ENCODE results near the gene KCTD1.

Gene KCTD1

DNA sequence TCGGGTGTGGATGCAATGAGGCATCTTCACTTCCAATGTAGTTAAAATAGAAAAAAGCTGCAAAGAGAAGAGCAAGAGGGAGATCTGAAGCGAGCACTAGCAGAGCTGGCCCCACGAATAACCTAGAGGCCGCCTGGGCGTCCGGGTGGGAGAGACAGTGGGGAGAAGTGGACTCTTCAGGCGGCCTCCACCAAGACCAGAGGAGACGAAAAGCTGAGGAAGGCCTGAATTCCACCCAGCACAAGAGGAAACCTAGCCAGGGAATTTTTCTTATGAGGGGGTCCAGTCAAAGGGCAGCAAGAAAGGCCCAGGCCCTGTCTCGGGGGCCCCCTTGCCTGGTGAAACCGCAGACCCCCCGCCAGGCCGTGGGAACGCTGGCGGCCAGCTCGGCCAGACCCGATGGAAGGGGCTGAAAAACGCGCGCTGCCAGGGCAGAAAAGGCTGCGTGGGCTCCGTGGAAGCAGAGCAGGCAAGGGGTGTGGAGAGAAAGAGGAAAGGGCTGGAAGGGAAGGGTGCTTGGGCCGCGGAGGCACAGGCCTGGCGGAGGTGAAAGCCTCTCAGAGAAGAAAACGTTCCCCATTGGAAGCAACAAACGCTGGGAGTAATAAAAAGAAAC is 69.2 kb downstream of the KCTD1 start:
- no peak for FAIRE-seq

DNA sequence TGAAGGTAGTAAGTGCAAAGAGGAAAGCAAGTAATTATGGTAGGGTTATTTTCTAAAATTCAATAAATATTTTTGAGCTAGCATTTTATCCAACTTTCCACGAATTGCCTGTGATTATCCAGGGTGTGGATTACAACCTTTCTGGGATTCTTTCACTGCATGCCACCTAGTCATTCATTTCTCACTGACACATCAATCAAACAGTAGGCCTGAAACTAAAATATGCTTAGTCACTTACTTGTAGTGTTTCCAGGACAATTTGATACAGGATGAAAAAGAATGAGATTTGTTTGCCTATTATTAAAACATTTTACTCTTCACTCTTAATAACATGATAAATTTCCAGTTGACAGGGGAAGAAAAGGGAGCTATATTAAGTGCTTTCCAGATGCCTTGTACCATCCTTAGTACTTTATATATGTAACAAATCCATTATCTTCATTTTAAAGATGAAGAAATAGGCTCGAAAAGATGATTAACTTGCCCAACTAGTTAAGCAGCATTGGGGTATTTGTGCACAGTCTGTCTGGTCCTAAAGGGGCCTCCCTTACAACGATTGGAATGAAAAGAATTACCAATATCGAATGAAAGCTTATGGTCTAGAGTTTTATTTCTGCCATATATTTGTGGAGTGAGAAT is 70.4 kb downstream of the KCTD1 start:
- FAIRE-seq = no peak

DNA sequence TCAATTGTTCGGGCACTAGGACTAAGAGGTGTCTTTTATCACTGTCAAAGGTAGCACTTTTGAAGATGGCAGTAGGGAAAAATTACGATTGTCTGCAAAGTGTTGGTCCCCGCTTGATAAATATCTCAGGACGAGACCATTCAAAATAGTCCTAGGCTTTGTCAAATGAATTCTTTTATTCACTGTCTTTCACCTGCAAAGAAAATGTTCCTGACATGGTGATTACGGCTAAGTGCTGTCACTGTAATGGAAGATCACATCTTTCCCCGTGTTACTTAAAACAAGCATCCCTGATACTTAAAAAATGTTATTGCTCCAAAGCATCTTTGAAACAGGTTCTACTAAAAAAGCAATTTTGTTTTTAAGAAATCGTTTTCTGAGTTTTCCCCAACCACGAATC is 71.7 kb downstream of the KCTD1 start:
- FAIRE-seq = no peak

DNA sequence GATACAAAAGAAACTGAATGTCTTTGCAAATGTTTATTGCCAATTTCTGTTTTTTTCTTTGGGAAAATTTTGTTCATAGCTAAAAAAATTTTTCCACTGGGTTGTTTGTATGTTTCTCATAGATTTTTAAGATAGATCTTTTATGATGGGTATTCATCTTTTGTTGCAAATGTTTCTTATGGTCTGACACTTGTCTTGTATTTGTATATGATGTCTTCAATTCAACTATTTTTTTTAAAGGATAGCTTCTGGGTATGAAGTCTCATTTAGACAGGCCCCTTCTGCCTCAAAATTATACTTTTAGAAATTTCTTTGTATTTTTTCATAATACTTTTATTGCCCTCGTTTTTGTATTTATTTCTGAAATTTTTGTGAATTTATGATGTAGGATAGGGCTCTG is 73.8 kb downstream of the KCTD1 start:
- FAIRE-seq = no peak

DNA sequence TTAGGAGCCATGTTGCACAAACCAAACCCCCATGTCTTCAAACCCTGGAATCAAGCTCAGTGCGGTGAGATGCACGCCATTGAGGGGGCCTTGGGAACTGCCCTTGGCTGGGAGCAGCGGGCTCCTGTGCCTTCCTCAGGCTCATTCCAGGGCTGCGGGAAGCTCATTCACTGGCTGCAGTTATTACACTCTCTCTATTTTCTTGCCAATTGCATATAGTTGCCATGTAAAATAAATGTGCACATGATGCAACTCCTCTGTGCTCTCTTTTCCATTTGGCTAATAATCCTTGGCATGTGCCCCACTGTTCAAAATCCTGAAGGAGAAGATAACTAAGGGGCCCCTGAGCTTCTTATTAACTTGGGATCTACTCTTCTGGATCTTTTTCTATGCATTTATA is 74.7 kb downstream of the KCTD1 start:
- no peak for FAIRE-seq

DNA sequence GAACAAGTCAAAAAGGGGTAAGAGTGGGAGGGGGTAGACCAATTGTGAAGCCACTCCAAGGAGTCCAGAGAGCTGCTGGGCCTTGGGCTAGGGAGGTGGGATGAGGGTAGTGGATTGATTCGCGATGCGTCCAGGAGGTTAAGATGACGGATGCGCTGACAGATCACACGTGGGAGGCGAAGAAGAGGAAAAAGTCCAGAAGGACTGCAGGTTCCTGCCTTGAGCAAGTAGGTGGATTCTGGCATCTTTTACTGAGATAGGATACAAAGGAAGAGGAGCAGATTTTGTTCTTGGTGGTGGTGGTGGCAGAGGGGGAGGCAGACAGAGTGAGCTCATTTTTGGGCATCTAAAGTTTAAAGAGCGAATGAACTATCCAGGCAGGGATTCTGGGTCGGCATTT is 76.5 kb downstream of the KCTD1 start:
- FAIRE-seq = no peak

DNA sequence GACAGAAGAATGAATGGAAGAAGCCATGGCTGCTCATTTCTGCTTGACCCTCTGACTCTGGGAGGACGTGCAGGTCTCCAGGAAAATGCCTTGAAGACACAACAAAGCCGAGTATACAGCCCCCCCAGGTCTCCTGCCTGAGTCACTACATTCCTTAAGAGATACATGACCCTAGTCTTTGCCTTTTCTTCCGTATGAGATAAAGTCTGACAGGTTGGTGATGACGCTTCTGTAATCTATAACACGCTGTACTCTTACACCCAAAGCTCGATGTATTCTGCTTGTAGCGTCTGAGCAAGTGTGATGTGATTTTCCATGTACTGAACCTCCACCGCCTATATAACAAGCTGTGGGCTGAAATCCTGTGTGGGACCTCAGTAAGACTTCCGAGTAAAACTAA is 77.3 kb downstream of the KCTD1 start:
- no peak for FAIRE-seq

DNA sequence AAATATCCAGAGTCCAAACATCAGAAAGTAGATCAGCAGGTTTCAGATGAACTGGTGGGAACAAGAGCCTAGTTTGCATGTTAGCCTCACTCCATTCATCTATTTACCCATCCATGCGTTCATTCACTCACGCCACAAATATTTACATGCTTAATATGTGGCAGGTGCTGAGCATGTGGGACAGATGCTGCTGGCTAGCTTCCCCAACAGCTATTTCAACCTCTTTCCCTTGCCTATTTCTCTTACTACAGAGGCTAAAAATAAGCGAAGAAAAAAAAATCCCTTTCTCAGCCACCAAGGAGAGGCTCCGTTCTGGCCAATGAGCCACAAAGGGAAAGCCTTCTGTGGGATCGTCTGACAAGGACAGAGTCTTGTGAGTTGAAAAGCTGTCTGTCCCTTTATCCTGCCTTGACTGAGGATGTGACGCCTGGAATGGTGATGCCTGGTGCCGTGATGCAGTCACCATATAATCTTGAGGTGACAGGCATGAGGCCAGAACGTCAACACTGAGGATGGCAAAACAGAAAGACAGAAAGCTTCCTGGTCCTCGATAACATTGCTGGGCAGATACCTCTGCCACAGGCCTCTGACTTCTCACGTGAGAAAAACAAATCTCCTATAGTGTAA is 78.2 kb downstream of the KCTD1 start:
- FAIRE-seq = no peak

DNA sequence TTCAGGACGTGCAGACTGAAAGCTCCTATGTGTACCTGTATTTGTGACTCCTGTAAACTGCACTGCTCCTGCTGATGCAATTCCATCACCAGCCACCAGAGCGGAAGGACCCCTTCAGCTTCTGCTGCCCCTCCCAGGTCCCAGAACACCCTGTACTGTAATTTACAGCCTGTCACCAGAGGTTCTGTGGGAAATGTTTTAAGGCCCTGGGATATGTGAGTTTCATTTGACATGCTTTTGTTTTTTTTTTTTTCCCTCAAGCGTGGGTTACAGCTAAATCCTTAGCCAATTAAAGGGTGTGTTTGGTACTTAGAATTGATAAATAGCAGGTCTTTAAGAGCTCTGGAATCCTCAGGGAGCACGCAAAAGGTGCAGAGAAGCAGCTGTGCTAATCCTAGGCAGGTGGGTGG is 79.4 kb downstream of the KCTD1 start:
- no peak for FAIRE-seq

DNA sequence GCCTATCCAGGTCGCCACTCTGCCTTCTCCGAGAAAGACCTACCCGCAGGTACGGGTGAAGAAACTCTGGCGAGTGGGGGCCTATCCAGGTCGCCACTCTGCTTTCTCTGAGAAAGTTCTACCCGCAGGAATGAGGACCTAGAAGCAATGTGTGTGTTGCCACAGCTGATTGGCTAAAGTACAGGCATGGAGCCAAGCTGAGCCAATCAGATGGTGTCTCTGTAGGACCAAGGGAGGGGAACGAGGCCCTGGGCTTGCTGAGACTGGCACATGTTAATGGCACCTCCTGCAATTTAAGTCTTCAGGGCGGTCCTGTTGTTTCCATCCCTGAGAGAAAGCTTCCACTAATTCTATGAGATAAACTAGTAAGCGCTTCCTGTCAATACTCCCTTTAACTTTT is 82.3 kb downstream of the KCTD1 start:
- no peak for FAIRE-seq

DNA sequence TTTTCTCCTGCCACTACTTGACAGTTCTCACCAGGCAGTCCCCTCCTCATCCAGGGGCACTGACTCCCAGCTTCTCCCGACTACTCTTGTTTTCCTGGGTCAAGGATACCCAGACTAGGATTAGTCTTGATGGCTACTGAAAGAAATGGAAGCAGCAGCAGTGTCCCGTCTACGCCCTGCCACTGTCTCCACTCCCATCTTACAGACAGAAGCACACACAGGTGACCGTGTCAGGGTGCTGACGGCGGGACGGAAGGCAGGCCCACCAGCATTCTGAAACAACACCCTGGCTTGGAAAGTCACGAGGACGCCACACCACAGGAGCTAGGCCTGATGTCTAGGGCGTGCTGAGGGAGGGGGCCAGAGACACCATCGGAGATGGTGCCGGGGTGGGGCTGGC is 82.9 kb downstream of the KCTD1 start:
- FAIRE-seq = no peak

DNA sequence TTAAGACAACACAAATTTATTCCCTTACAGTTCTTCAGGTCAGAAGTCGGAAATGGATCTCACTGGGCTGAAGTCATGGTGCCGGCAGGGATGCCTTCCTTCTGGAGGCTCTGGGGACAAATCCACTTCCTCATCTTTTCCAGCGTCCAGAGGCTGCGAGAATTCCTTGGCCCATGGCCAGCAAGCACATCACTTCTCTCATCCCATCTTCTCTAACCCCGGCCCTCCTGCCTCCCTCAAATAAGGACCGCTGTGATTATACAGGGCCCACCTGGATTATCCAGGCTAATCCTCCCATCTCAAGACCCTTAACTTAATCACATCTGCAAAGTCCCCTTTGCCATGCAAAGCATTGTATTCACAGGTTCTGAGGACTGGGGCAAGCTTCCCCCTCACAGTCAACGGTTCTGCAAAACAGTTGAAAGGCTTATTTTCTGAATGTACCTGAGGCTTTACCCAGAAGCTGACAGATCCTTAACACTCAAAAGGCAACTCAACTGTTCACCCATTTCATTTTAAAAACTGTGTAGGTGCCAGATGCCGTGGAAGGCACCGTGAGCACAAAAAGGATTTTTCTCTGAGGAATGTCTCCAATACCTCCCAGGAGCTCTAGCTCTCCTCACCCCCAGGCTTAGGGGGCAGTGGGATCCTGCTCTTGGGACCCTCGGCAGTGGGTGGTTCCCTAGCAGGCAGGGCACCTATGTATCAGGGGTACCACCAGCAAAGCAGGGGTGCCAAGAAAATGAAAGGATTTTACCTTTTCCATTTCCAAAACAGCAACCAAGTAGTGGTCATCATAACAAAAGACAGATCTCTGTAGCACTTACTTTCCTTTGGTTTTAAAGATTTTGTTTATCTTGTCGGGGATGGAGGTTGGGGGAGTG is 84.0 kb downstream of the KCTD1 start:
- FAIRE-seq = no peak

DNA sequence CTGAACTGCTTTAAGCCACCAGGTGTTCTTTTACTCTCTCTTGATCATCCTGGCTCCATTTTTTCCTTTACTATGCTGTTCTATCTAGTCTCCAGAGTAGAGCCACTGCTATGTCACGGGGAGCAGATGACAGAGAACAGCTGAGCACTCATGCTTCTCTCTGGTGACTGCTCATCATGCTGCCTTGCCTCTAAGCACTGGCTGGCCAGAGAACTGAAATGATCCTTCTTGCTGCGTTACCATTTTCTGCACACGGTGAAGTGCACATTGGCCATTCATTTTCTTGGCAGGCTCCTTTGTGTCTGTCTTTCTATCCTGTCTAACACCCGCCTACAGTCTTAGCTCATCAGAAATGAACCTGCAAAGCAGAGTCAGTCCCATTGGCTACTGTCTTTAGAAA is 86.0 kb downstream of the KCTD1 start:
- FAIRE-seq = no peak

DNA sequence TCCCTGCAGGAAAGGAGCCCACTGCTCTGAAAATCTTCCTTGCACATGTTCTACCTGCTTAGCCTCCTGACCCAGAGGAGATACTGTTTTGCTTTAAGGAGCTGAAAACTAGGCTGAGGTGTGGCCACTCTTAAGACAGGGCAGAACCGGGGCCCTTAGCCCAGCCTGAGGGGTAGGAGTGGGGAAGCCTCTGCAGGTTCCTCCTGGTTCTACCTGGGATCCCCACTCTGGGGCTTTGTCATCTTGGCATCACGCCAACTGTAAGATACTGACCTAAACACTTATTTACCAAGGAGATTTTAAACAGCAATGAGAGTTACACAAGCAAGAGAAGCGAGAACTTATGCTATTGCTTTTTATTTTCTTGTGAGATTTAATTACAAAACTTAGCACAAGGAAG is 86.9 kb downstream of the KCTD1 start:
- FAIRE-seq = no peak

DNA sequence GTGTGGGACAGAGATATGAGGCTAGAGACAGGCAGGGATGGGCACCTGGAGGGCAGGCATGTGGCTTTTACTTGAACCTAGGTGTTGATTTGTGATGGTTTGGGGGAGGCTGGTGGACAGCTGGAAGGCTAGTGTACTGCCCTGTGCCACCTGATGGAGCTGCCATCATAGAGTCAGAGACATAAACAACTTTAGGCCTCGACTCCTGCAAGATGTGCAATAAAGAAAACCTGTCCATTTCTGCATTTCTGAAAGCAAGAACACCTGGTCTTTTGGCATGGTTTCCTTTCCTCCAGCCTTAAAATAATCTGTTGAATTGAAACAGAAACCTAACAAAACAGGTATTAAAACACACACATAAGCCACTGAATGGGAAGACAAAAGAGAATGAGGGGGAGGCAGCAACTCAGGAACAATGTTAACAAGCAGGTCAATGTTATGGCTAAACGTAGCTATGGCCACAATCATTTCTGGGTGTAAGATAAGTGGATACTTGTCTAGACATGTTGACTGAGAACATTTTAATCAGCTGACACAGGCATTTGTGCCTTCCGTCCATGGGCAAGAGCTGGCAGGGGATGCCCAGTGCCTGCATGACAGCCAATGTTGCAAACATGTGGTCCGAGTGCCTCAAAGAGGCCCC is 87.8 kb downstream of the KCTD1 start:
- FAIRE-seq = no peak

DNA sequence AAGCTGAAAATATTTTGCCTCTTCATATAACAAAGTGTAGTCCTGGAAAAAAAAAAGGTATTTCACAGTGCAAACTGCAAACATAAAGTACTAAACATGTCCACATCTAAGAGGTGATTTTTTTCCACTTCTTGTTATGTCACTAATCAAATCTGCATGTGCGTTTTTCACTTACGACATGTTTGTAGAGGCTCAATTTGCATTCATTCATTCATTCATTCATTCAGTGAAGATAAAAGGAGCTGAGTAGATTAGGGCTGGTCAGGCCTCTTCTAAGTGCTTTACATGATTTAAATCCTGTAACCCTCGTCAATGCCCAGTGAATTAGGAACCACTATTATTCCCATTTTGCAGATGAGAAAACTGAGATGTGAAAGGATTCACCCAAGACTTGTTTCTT is 88.5 kb downstream of the KCTD1 start:
- FAIRE-seq = no peak

DNA sequence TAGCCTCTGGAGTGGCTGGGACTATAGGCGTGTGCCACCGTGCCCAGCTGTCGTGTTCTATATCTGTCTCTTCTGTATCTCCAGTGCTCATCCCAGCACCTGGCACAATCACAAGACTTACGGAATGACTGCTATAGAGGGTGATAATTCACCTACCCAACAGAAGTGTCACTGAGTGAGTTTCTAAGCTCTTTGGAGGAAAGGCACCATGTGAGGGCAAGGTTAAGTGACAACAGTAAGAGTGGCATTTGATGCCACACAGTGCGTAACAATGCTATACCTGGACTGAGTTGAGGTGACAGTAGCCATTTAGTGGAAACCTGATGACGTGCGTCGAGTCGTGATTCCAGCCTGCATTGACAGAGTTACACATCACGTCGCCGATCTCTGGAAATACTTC is 89.0 kb downstream of the KCTD1 start:
- no peak for FAIRE-seq

DNA sequence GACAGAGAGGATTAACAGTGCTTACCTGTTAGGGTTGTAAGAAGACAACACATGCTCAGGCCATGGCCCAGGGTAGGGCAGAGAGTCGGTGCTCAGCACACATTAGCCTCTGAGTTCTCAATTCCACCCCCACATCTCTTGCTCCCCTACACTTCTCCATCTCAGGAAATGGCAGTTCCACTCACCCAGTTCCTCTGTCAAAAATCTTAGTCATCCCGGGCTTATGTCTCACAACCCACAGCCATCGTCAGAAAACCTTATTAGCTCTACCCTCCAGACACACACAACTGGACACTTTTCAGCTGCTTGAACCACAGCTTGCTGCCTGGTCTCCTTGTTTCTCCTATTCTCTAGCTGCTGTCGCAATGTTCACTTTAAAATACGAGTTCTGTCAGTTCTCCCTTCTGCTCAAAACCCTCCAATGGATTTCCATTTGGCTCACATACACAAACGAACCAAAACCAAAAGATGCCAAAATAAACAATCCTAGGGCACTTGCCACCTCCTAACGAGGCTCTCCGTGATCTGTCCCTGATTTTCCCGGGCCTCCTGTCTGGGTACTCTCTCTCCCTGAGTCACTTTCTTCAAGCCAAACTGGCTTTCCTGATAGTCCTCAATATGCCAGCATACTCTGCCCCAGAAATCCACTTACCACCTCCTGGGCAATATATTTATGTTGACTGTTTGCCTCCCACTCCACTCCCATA is 89.7 kb downstream of the KCTD1 start:
- FAIRE-seq = no peak

DNA sequence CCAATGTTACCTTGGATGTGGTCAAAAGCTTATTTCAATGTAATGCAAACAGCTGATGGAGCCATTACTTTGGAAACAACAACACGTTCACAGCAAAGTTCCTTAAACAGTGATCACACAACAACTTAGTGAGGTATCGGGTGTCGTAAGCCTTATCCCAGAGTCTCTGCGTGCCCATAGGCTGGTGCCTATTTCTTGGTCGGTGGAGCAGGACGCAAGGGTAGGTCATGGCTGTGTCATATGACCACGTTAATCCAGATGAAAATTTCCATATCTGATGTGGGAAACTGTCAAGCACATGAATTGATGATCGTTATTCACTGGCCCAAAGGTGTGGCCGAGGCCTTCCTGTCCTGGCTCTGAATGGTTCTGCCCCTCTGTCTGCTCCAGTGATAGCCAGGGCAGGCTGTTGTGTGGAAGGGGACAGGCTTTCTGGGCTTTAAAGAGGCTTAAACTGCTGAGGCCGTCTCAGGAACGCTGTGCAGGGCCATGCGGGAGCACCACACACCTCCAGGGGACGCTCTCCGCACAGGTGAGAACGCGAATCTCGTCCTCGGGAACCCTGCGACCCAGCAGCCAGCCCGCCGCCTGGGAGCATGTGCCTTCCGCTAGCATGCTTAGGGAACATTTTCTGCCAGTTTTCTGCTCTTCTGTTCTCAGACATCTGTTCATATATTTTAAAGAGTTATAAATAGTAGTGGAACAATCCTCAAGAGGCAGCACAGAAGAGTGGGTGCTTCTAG is 90.6 kb downstream of the KCTD1 start:
- no peak for FAIRE-seq

DNA sequence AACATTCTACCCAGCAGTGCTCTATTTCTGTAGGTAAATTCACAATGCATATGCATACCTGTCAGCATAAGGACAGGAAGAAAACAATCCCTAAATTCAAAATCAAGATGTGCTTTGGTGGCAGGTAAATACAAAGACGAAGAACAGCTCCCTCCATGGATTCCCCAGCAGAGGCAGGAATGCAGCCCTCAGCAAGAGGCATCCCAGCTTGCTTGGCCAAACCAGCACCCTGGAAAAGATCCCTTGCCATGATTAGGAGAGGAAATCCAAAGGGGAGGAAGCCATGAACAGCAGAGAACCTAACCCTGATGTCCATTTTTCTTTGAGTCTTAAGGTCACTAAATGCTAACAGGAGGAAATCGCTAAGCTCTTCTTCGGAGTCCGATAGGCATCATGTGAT is 91.2 kb downstream of the KCTD1 start:
- FAIRE-seq = no peak

DNA sequence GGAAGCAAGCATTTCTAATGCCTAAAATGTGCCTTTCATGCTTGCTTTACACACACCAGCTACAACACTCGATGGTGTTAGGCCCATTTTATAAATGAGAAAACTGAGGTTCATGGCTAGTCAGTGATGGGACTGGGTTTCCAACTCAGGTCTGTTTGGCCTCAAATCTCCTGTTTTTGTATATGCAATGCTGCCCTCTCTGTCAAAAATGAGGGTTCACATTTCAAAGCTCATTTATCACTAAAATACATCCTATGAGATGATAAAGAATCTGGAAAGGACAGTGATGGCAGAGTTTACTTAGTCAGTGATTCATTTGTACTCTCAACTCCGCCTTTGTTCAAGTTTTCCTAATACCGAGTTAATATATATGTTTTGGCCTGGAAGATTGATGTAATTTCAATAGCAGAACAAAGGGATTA is 92.3 kb downstream of the KCTD1 start:
- no peak for FAIRE-seq

DNA sequence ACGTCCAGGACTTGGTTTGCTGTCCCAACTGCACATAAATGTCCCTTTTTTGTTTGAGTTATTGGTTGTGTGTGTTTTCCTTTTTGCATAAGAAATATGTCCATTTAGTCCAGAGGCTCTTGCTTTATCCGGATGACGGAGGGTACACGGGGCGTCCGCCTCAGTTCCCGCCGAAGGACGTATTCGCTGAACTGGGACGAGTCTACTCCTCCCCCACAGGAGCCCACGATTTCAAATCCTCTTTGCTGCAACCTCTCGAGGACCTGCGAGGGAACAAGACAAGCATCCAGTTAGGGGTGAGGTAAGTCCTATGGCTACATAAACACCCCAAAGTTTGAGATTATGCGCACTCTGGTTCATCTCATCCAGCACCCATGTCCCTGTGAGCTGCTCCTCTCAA is 92.7 kb downstream of the KCTD1 start:
- FAIRE-seq = no peak

Data from colon (tissue), 2 donors.